ENCODE measurements around the gene SUSD6.

GRCh38 chr14:69754487-69754886, 143.1 kb downstream of the SUSD6 start:
- TF ChIP-seq CTCF (IDR thresholded peaks at IDR 0.05; ENCODE audit: poor library complexity) (no peak), EZH2 (IDR thresholded peaks at IDR 0.05; ENCODE audit: borderline replicate concordance) (no peak), EZH2phosphoT487 (IDR thresholded peaks at IDR 0.05; ENCODE audit: low read depth, severe bottlenecking, unreplicated experiment) (no peak)
